BJ (cell line): Measurements from ENCODE around the gene CDC20. TPM values are rescaled to one million over a fixed set of nuclear protein-coding genes. Genes with fewer than 3 reads are reported as not detected.
A peak's percentile ranks its signal among the peaks of the same experiment; 100 is the strongest.

Experiments used
- CTCF ChIA-PET: fragments of 350-600 bp; formaldehyde crosslinking; extraction: SDS; loops from one replicate; lab custom pipeline; 2021; ENCODE audit warnings: antibody characterized with exemption, inconsistent platforms; lab: Yijun Ruan, JAX
- POLR2A ChIA-PET: fragments of 300-600 bp; sonication (Branson Sonifier 250); formaldehyde crosslinking; extraction: SDS; loops from one replicate; lab custom pipeline; 2021; ENCODE audit warnings: antibody characterized with exemption; lab: Charles Lee
- DNase-seq: peaks from one replicate; pipeline ENCODE4 v3.0.0-alpha.2; 2011; ENCODE audit warnings: low read depth
- H3K27me3 ChIP-seq: 2 replicates; pipeline ENCODE4 v1.6.0; 2011; ENCODE audit warnings: low read length; ENCODE audit not compliant: control insufficient read depth, insufficient read depth
- H3K36me3 ChIP-seq: 2 replicates; pipeline ENCODE4 v1.5.1; 2011; ENCODE audit warnings: low read length; ENCODE audit not compliant: control insufficient read depth, insufficient read depth
- H3K4me3 ChIP-seq: 2 replicates; pipeline ENCODE4 v1.5.1; 2011; ENCODE audit warnings: low read depth, mild to moderate bottlenecking, control low read depth, low read length
- polyA plus RNA-seq: library from polyadenylated mRNA; depleted of rRNA; stranded (reverse); fragments of >200 nt; gene quantifications from 2 replicates; pipeline ENCODE4 v1.2.3, GENCODE V29; 2011
- TF ChIP-seq, protein P1 (sequence below): IDR thresholded peaks from 2 replicates; pipeline ENCODE4 v1.5.1; 2011; ENCODE audit warnings: low read depth, mild to moderate bottlenecking, control low read depth, inconsistent platforms, low read length, moderate library complexity; ENCODE audit not compliant: insufficient read depth

Gene CDC20
- polyA plus RNA-seq, 1 experiment = 107 TPM

DNA sequence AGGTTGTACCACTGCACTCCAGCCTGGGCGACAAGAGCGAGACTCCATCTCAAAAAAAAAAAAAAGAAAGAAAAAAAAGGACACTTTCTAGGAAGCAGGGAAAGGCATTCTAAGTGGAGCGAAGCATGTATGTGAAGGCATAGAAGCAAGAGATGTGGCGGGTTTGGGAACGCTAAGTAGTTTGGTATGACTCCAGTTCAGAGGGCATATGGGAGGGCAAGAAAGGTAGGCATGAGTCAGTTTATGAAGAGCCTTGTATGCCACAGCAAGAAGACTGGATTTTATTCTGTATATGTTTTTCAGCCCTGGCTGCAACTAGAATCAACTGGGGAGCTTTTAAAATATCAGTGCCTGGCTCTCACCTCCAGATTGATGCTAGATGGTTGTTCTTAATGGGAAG lies 13.4 kb downstream of the CDC20 start:
- DNase-seq = no peak
- no peak overlapping the region for H3K4me3 ChIP-seq
- peaks cover 1% of the 10 kb centered on the region for H3K36me3 ChIP-seq
- TF ChIP-seq, protein P1, sequence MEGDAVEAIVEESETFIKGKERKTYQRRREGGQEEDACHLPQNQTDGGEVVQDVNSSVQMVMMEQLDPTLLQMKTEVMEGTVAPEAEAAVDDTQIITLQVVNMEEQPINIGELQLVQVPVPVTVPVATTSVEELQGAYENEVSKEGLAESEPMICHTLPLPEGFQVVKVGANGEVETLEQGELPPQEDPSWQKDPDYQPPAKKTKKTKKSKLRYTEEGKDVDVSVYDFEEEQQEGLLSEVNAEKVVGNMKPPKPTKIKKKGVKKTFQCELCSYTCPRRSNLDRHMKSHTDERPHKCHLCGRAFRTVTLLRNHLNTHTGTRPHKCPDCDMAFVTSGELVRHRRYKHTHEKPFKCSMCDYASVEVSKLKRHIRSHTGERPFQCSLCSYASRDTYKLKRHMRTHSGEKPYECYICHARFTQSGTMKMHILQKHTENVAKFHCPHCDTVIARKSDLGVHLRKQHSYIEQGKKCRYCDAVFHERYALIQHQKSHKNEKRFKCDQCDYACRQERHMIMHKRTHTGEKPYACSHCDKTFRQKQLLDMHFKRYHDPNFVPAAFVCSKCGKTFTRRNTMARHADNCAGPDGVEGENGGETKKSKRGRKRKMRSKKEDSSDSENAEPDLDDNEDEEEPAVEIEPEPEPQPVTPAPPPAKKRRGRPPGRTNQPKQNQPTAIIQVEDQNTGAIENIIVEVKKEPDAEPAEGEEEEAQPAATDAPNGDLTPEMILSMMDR = no peak
- ChIA-PET POLR2A (interaction anchor here (0.6 kb wide), 1 partner anchor 55 kb away, joined by 3 read pairs; no protein-coding TSS in a partner anchor), CTCF (no interaction called here)
- no peaks in the 10 kb centered on the region for H3K27me3 ChIP-seq

DNA sequence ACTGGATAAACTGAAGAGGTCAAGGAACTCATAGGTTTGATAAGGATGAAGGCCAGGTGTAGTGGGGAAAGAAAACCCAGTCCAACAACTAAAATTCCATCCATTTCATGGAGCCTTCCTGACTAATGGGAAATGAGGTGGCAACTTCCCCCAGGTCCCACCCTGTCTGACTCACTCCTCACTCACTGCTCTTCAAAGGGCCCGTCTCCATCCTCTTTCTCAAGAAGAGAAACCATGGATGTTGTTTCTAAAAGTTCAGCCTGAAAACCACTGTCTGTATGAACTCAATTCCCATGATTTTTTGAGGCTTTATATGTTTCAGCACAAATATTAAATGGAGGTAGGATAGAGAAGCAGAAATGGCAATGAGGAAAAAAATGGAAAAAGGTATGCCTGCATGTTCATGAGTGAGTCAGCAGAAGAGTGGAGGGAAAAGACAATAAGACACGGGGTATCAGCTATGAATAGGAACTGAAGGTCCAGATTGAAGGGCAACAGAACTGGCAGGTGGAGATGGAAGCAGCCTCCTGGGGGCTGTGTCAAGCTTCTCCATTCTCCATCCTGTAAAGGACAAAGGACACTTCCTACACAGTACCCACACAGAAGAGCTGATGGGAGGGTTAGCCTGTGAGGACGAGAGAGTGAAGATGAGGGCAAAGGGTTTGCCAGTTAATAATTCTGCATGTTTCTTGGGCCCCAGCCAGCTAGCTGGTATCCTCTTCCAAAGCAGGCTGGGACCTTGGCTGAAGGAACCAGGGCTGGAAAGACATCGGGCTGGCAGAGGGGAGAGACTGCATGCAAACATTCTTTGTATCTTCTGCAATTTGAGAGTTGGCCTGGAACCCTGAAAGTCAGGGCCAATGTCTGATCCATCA lies 14.5 kb downstream of the CDC20 start:
- CTCF ChIA-PET = no interaction called here
- Histone ChIP-seq H3K4me3 (no peak overlapping the region), H3K27me3 (no peaks in the 10 kb centered on the region), H3K36me3 (peaks cover 1% of the 10 kb centered on the region)
- POLR2A ChIA-PET = no interaction called here
- TF ChIP-seq, protein P1 = no peak
- DNase-seq = peak; percentile 46

DNA sequence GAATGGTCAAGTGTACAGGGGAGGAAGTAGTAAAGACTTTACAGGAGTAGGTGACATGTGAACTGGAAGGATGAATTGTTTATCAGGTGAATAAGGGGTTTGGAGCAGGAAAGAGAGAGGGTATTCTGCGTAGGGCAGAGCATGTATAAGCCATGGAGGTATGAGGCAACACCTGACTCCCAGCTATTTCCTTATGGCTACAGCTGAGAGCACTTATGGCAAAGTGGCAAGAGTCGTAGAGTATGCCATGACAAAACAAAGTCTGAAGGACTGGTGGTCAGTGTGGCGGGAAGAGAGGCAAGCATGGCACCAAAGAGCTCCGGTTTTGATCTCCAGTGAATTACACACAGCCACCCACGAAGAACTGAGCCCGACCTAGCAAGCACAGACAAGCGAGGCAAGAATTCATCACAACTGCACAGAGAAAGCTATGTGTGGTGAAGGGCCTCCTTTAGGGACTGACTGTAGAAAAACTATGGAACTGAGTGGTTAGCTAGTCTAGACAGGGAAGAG lies 18.0 kb downstream of the CDC20 start:
- Histone ChIP-seq H3K27me3 (no peaks in the 10 kb centered on the region), H3K36me3 (peaks cover 1% of the 10 kb centered on the region; the same call in 1 of the 2 replicates), H3K4me3 (no peak overlapping the region)
- no peak for DNase-seq
- ChIA-PET CTCF (interaction anchor here (0.8 to 1.4 kb wide), 2 partner anchors 31 to 58 kb away, joined by 3 read pairs; no protein-coding TSS in a partner anchor), POLR2A (no interaction called here)
- TF ChIP-seq, protein P1 = no peak

DNA sequence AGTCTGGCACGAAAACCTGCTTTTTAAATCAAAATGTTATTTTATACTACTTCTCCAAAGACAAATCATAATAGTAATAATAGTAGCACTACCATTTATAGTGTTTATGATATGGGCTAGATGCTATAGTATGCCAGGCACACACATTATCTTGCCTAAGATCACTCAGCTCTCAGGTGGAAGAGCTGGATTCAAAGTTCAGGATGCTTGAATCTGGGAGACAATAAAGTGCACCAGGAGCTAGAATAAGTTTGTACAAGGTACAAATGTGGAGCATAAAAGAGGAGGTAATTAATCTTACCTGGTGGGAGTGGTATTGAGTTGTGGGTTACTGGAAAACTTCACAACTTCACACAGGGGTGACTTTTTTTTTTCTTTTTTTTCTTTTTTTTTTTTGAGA lies 19.1 kb downstream of the CDC20 start:
- no peak for DNase-seq
- no peaks in the 10 kb centered on the region for H3K27me3 ChIP-seq
- ChIA-PET CTCF (interaction anchor here (1.6 kb wide), 1 partner anchor 151 kb away, joined by 4 read pairs; no protein-coding TSS in a partner anchor), POLR2A (no interaction called here)
- TF ChIP-seq, protein P1 = no peak
- H3K36me3 ChIP-seq = peaks cover 8% of the 10 kb centered on the region
- no peak overlapping the region for H3K4me3 ChIP-seq

DNA sequence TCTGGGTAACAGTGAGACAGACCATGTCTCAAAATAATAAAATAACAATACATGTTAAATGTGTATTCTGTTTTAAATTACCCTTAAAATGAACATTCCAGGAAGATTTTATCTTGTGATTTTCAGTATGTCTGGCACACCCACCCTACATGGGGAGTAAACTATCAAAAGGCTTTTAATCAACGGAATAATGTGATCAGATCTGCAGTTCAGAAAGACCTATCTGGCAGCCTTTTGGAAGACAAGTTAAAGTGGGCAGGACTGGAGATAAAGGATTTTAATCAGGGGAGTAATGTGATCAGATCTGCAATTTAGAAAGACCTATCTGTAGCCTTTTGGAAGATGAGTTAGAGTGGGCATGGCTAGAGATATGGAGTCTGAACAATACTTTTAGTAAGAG lies 20.7 kb downstream of the CDC20 start:
- DNase-seq = no peak
- ChIA-PET CTCF (no interaction called here), POLR2A (no interaction called here)

More for the DNA sequence above, 20.7 kb downstream of the CDC20 start:
- Histone ChIP-seq H3K36me3 (peaks cover 16% of the 10 kb centered on the region), H3K4me3 (no peak overlapping the region), H3K27me3 (no peaks in the 10 kb centered on the region)
- TF ChIP-seq, protein P1 = no peak
